Activated T-cell treated with anti-CD3 and anti-CD28 coated beads, Interleukin-2, amount 50 U/mL, for 72 hours (primary cell): ENCODE data around the gene SCN4A. TPM values are rescaled to one million over a fixed set of nuclear protein-coding genes. Genes with fewer than 3 reads are reported as not detected.

Experiments used
- ATAC-seq, 2 donors: fragments of 150-1000 bp; cut with Tn5 transposase; replicated peaks in 1 of 2; 2 replicates each; pipeline ENCODE4 v1.10.0; 2021; ENCODE audit warnings: moderate library complexity in 2 of 2, mild to moderate bottlenecking in 1 of 2
- DNase-seq, 2 donors: peaks; one replicate each; pipeline ENCODE4 v3.0.0; 2021 to 2022; ENCODE audit warnings: mixed read lengths in 1 of 2
- H3K27ac Mint-ChIP-seq: one replicate; pipeline ENCODE4 v1.8.0; 2022; ENCODE audit warnings: mild to moderate bottlenecking, moderate library complexity, mixed read lengths
- H3K27me3 Mint-ChIP-seq: one replicate; pipeline ENCODE4 v1.8.0; 2022; ENCODE audit warnings: low read depth, mixed read lengths
- H3K36me3 Mint-ChIP-seq, 2 donors: one replicate each; pipeline ENCODE4 v1.8.0; 2022; ENCODE audit warnings: mixed read lengths in 2 of 2, mild to moderate bottlenecking in 1 of 2; ENCODE audit not compliant: insufficient read depth in 2 of 2
- H3K4me1 Mint-ChIP-seq: one replicate; pipeline ENCODE4 v1.8.0; 2022; ENCODE audit warnings: low read depth, mixed read lengths
- H3K4me3 Mint-ChIP-seq, 2 donors: one replicate each; pipeline ENCODE4 v1.8.0; 2022; ENCODE audit warnings: mild to moderate bottlenecking in 2 of 2, mixed read lengths in 2 of 2, moderate library complexity in 2 of 2
- H3K9me3 Mint-ChIP-seq, 2 donors: one replicate each; pipeline ENCODE4 v1.8.0; 2022; ENCODE audit warnings: mixed read lengths in 2 of 2
- total RNA-seq, 2 donors: library from RNA; stranded (reverse); gene quantifications; one replicate each; pipeline ENCODE4 v1.2.3, GENCODE V29; 2022

The SCN4A gene
- total RNA-seq, 2 donors from 2014 or later, result 0.93 to 1.0 TPM

- Mint-ChIP-seq H3K36me3 (no peaks in the 10 kb centered on the region), H3K9me3 (no peaks in the 10 kb centered on the region), H3K27ac (no peak overlapping the region), H3K4me1 (no peaks in the 10 kb centered on the region), H3K4me3 (no peak overlapping the region), H3K27me3 (no peaks in the 10 kb centered on the region)
- no peak for DNase-seq
- no peak for ATAC-seq
Observed at GRCh38 chr17:63939401-63939800, 33.3 kb downstream of the SCN4A start.

- ATAC-seq, result no peak
- Mint-ChIP-seq H3K27me3 (no peaks in the 10 kb centered on the region), H3K27ac (no peak overlapping the region), H3K4me1 (no peaks in the 10 kb centered on the region), H3K36me3 (no peaks in the 10 kb centered on the region), H3K9me3 (no peaks in the 10 kb centered on the region), H3K4me3 (no peak overlapping the region)
- no peak for DNase-seq
Observed at GRCh38 chr17:63937920-63938319, 34.8 kb downstream of the SCN4A start.

- Mint-ChIP-seq H3K27me3 (no peaks in the 10 kb centered on the region), H3K9me3 (no peaks in the 10 kb centered on the region), H3K27ac (no peak overlapping the region), H3K4me1 (peaks cover 5% of the 10 kb centered on the region), H3K36me3 (no peaks in the 10 kb centered on the region), H3K4me3 (no peak overlapping the region)
- no peak for DNase-seq
- ATAC-seq, result no peak
Observed at GRCh38 chr17:63937319-63937718, 35.4 kb downstream of the SCN4A start.

- no peaks in the 10 kb centered on the region for H3K36me3 Mint-ChIP-seq
- no peak overlapping the region for H3K27ac Mint-ChIP-seq
- DNase-seq (no peak), ATAC-seq (no peak)
- peaks cover 24% of the 10 kb centered on the region for H3K4me1 Mint-ChIP-seq
- no peak overlapping the region for H3K4me3 Mint-ChIP-seq
- H3K27me3 Mint-ChIP-seq, result no peaks in the 10 kb centered on the region
- no peaks in the 10 kb centered on the region for H3K9me3 Mint-ChIP-seq
Observed at GRCh38 chr17:63934183-63935112, 38.3 kb downstream of the SCN4A start.

- H3K4me3 Mint-ChIP-seq, result peak overlapping the region in 1 of 2 donors; percentile 84
- peaks cover 24% of the 10 kb centered on the region for H3K4me1 Mint-ChIP-seq
- no peak for ATAC-seq
- H3K27me3 Mint-ChIP-seq, result no peaks in the 10 kb centered on the region
- H3K27ac Mint-ChIP-seq, result no peak overlapping the region
- DNase-seq, result no peak
- H3K36me3 Mint-ChIP-seq, result no peaks in the 10 kb centered on the region
- no peaks in the 10 kb centered on the region for H3K9me3 Mint-ChIP-seq
Observed at GRCh38 chr17:63933598-63933997, 39.1 kb downstream of the SCN4A start.

- Mint-ChIP-seq H3K4me3 (peak overlapping the region; percentile 84 to 94), H3K27me3 (no peaks in the 10 kb centered on the region), H3K36me3 (no peaks in the 10 kb centered on the region), H3K27ac (peak overlapping the region; percentile 77), H3K9me3 (no peaks in the 10 kb centered on the region), H3K4me1 (peaks cover 24% of the 10 kb centered on the region)
- no peak for DNase-seq
- no peak for ATAC-seq
Observed at GRCh38 chr17:63932721-63933120, 40.0 kb downstream of the SCN4A start.

- Mint-ChIP-seq H3K9me3 (no peaks in the 10 kb centered on the region), H3K27me3 (no peaks in the 10 kb centered on the region), H3K36me3 (no peaks in the 10 kb centered on the region), H3K27ac (peak within 1 kb of the TSS; percentile 77), H3K4me3 (peak within 1 kb of the TSS; percentile 84 to 94), H3K4me1 (peaks cover 24% of the 10 kb centered on the region)
- peak; percentile 78 to 81 for ATAC-seq
- DNase-seq, result peak; percentile 60 to 61
Observed at GRCh38 chr17:63931981-63932561, 40.6 kb downstream of the SCN4A start, which contains the start of gene CD79B. CD79B (minus strand) TSS chr17:63932331; CDS start chr17:63932261, 70 bp downstream.

GRCh38 chr17:63930951-63931575, 41.7 kb downstream of the SCN4A start:
- no peaks in the 10 kb centered on the region for H3K36me3 Mint-ChIP-seq
- ATAC-seq (peak; percentile 72 to 87), DNase-seq (peak; percentile 71 to 74)
- H3K4me3 Mint-ChIP-seq, result peak overlapping the region; percentile 84 to 94
- H3K27me3 Mint-ChIP-seq, result no peaks in the 10 kb centered on the region
- peaks cover 24% of the 10 kb centered on the region for H3K4me1 Mint-ChIP-seq
- H3K9me3 Mint-ChIP-seq, result no peaks in the 10 kb centered on the region
- peak overlapping the region; percentile 43 for H3K27ac Mint-ChIP-seq

GRCh38 chr17:63929860-63930766, 42.6 kb downstream of the SCN4A start:
- DNase-seq, result no peak
- H3K27me3 Mint-ChIP-seq, result no peaks in the 10 kb centered on the region
- H3K9me3 Mint-ChIP-seq, result no peaks in the 10 kb centered on the region
- peaks cover 24% of the 10 kb centered on the region for H3K4me1 Mint-ChIP-seq
- no peaks in the 10 kb centered on the region for H3K36me3 Mint-ChIP-seq
- ATAC-seq, result no peak
- H3K4me3 Mint-ChIP-seq, result peak overlapping the region in 1 of 2 donors; percentile 94
- no peak overlapping the region for H3K27ac Mint-ChIP-seq

GRCh38 chr17:63928966-63929695, 43.6 kb downstream of the SCN4A start:
- DNase-seq, result no peak
- no peak overlapping the region for H3K27ac Mint-ChIP-seq
- H3K27me3 Mint-ChIP-seq, result no peaks in the 10 kb centered on the region
- peaks cover 24% of the 10 kb centered on the region for H3K4me1 Mint-ChIP-seq
- no peak for ATAC-seq
- no peaks in the 10 kb centered on the region for H3K9me3 Mint-ChIP-seq
- no peaks in the 10 kb centered on the region for H3K36me3 Mint-ChIP-seq
- H3K4me3 Mint-ChIP-seq, result peak overlapping the region in 1 of 2 donors; percentile 25

- Mint-ChIP-seq H3K27ac (no peak overlapping the region), H3K27me3 (no peaks in the 10 kb centered on the region), H3K4me3 (no peak overlapping the region), H3K9me3 (no peaks in the 10 kb centered on the region), H3K36me3 (no peaks in the 10 kb centered on the region), H3K4me1 (peaks cover 24% of the 10 kb centered on the region)
- DNase-seq, result no peak
- no peak for ATAC-seq
Observed at GRCh38 chr17:63928172-63928666, 44.5 kb downstream of the SCN4A start.
